Upper lobe of right lung (tissue), 1 donor: ENCODE measurements around the gene CAMSAP1. TPM values are rescaled to one million over a fixed set of nuclear protein-coding genes. Genes with fewer than 3 reads are reported as not detected.

Experiments used
- ATAC-seq: fragments of 200-7000 bp; cut with Tn5 transposase; one replicate; pipeline ENCODE4 v1.9.1; 2020; ENCODE audit warnings: mild to moderate bottlenecking, moderate library complexity
- DNase-seq: peaks from one replicate; pipeline ENCODE4 v3.0.0-alpha.2; 2020
- H3K27ac ChIP-seq: fragments of 200-600 bp; one replicate; pipeline ENCODE4 v1.8.0; 2022
- H3K27me3 ChIP-seq: fragments of 200-600 bp; one replicate; pipeline ENCODE4 v1.8.0; 2022; ENCODE audit warnings: mild to moderate bottlenecking
- H3K36me3 ChIP-seq: fragments of 200-600 bp; one replicate; pipeline ENCODE4 v1.8.0; 2022
- H3K4me1 ChIP-seq: fragments of 200-600 bp; one replicate; pipeline ENCODE4 v1.8.0; 2022
- H3K4me3 ChIP-seq: fragments of 200-600 bp; one replicate; pipeline ENCODE4 v1.8.0; 2022; ENCODE audit warnings: mild to moderate bottlenecking
- H3K9me3 ChIP-seq: fragments of 200-600 bp; one replicate; pipeline ENCODE4 v1.8.0; 2022
- CTCF ChIP-seq: fragments of 200-600 bp; IDR thresholded peaks from one replicate; pipeline ENCODE4 v1.8.0; 2022; ENCODE audit warnings: antibody characterized with exemption
- intact Hi-C: fragments of 100-400 bp; cut with DNase I; formaldehyde crosslinking; loops from one replicate; pipeline ENCODE4 v1.11.0; 2022
- total RNA-seq: library from RNA; stranded (reverse); fragmentation: NEBNext Ultra II Directional; extraction: Animal tissue kit (Norgen Biotek cat#: 25700); gene quantifications from one replicate; pipeline ENCODE4 v1.2.1, GENCODE V29; 2021
- donor health status: DM: no; HTN: yes; CAD: no; lungs with severe emphysema.

CAMSAP1 gene
- total RNA-seq, 1 donor from 2014 or later = 26.5 TPM

GRCh38 chr9:135779571-135779970, 127.8 kb downstream of the CAMSAP1 start:
- no peaks in the 10 kb centered on the region for H3K27me3 ChIP-seq
- intact Hi-C loops = no loop called here
- no peak overlapping the region for H3K27ac ChIP-seq
- no peak for DNase-seq
- no peaks in the 10 kb centered on the region for H3K4me1 ChIP-seq
- H3K9me3 ChIP-seq = no peaks in the 10 kb centered on the region
- no peak for ATAC-seq
- no peak overlapping the region for H3K4me3 ChIP-seq
- H3K36me3 ChIP-seq = no peaks in the 10 kb centered on the region
- no peak for TF ChIP-seq CTCF

- Histone ChIP-seq H3K36me3 (no peaks in the 10 kb centered on the region), H3K9me3 (no peaks in the 10 kb centered on the region), H3K27me3 (no peaks in the 10 kb centered on the region), H3K27ac (no peak overlapping the region), H3K4me3 (no peak overlapping the region), H3K4me1 (no peaks in the 10 kb centered on the region)
- TF ChIP-seq CTCF = no peak
- intact Hi-C loops = no loop called here
- ATAC-seq (no peak), DNase-seq (no peak)
Observed at GRCh38 chr9:135778421-135778820, 128.9 kb downstream of the CAMSAP1 start.

GRCh38 chr9:135777623-135778177, 129.6 kb downstream of the CAMSAP1 start:
- no peak for ATAC-seq
- DNase-seq = no peak
- intact Hi-C loops = no loop called here
- H3K4me3 ChIP-seq = no peak overlapping the region
- H3K36me3 ChIP-seq = no peaks in the 10 kb centered on the region
- H3K9me3 ChIP-seq = no peaks in the 10 kb centered on the region
- H3K4me1 ChIP-seq = no peaks in the 10 kb centered on the region
- H3K27ac ChIP-seq = no peak overlapping the region
- H3K27me3 ChIP-seq = no peaks in the 10 kb centered on the region
- no peak for TF ChIP-seq CTCF

- Histone ChIP-seq H3K27me3 (no peaks in the 10 kb centered on the region), H3K9me3 (no peaks in the 10 kb centered on the region), H3K27ac (no peak overlapping the region), H3K4me3 (no peak overlapping the region), H3K4me1 (no peaks in the 10 kb centered on the region), H3K36me3 (no peaks in the 10 kb centered on the region)
- ATAC-seq = no peak
- intact Hi-C loops = no loop called here
- no peak for TF ChIP-seq CTCF
- DNase-seq = no peak
Observed at GRCh38 chr9:135776893-135777622, 130.3 kb downstream of the CAMSAP1 start.

GRCh38 chr9:135775911-135776310, 131.4 kb downstream of the CAMSAP1 start:
- Histone ChIP-seq H3K36me3 (no peaks in the 10 kb centered on the region), H3K9me3 (no peaks in the 10 kb centered on the region), H3K27ac (no peak overlapping the region), H3K27me3 (no peaks in the 10 kb centered on the region), H3K4me1 (no peaks in the 10 kb centered on the region), H3K4me3 (no peak overlapping the region)
- intact Hi-C loops = no loop called here
- ATAC-seq (no peak), DNase-seq (no peak)
- no peak for TF ChIP-seq CTCF
